Stimulated activated effector memory CD8-positive, alpha-beta T cell treated with anti-CD3 and anti-CD28 coated beads, Interleukin-12 subunit alpha, Interleukin-12 subunit beta, amount 100 ng/mL, for 72 hours (primary cell): ENCODE data around the gene PIM2.

Experiments used
- ATAC-seq: fragments of 150-1000 bp; cut with Tn5 transposase; 2 replicates; pipeline ENCODE4 v1.10.0; 2021
- DNase-seq, 2 donors: peaks; one replicate each; pipeline ENCODE4 v3.0.0; 2021 to 2022; ENCODE audit warnings: low spot score in 2 of 2
- H3K27ac Mint-ChIP-seq: one replicate; pipeline ENCODE4 v1.8.0; 2022; ENCODE audit warnings: mild to moderate bottlenecking, mixed read lengths
- H3K36me3 Mint-ChIP-seq: one replicate; pipeline ENCODE4 v1.8.0; 2022; ENCODE audit warnings: mild to moderate bottlenecking, mixed read lengths
- H3K4me1 Mint-ChIP-seq: one replicate; pipeline ENCODE4 v1.8.0; 2022; ENCODE audit warnings: mixed read lengths
- H3K4me3 Mint-ChIP-seq: one replicate; pipeline ENCODE4 v1.8.0; 2022; ENCODE audit warnings: mild to moderate bottlenecking, mixed read lengths
- H3K9me3 Mint-ChIP-seq: one replicate; pipeline ENCODE4 v1.8.0; 2022; ENCODE audit warnings: mixed read lengths

Gene PIM2

DNA sequence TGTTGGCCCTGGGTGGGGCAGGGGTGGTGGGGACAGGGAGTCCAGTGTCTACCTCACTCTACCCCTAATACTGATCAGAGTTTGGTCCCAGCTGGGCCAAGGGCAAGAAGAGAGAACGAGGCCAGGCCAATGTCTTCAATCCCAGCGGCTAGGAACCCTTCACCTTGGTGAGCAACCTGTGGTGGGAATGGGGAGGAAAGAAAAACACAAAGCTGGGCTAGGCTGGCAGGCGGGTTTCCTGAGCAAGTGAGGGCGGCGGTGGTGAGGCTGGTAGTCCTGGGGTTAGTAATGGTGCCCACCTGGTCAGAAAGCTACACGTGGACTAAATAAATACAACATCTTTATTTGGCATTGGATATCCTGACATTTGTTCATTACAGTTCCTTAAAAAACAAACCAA is 15.5 kb downstream of the PIM2 start:
- no peak overlapping the region for H3K4me3 Mint-ChIP-seq
- H3K27ac Mint-ChIP-seq = peak overlapping the region; percentile 52
- peaks cover 6% of the 10 kb centered on the region for H3K4me1 Mint-ChIP-seq
- ATAC-seq = no peak
- DNase-seq = no peak
- peaks cover 97% of the 10 kb centered on the region for H3K36me3 Mint-ChIP-seq
- no peaks in the 10 kb centered on the region for H3K9me3 Mint-ChIP-seq

DNA sequence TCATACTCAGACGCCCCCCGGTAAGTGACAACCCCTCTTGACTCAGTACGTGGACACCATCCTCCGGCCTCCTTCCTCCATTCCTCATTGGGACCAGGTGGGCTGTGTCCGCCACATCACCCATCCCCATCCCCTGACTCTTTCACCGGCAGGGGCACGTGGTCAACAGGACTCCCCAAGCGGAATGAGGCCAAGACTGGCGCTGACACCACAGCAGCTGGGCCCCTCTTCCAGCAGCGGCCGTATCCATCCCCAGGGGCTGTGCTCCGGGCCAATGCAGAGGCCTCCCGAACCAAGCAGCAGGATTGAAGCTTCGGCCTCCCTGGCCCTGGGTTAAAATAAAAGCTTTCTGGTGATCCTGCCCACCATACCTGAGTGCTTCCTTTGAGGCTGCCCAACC is 16.0 kb downstream of the PIM2 start:
- peak overlapping the region; percentile 52 for H3K27ac Mint-ChIP-seq
- H3K4me1 Mint-ChIP-seq = peaks cover 6% of the 10 kb centered on the region
- no peak overlapping the region for H3K4me3 Mint-ChIP-seq
- peaks cover 99% of the 10 kb centered on the region for H3K36me3 Mint-ChIP-seq
- DNase-seq = no peak
- no peak for ATAC-seq
- H3K9me3 Mint-ChIP-seq = no peaks in the 10 kb centered on the region

DNA sequence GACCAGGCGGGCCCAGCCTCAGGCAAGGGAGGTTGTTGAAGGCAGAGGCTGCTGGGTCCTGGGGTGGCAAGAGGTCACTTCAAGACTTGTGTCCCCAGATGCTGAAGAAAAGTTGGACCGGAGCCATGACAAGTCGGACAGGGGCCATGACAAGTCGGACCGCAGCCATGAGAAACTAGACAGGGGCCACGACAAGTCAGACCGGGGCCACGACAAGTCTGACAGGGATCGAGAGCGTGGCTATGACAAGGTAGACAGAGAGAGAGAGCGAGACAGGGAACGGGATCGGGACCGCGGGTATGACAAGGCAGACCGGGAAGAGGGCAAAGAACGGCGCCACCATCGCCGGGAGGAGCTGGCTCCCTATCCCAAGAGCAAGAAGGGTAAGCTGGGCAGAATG is 16.7 kb downstream of the PIM2 start:
- Mint-ChIP-seq H3K9me3 (no peaks in the 10 kb centered on the region), H3K27ac (no peak overlapping the region), H3K36me3 (peaks cover 96% of the 10 kb centered on the region), H3K4me3 (no peak overlapping the region), H3K4me1 (peaks cover 6% of the 10 kb centered on the region)
- ATAC-seq (no peak), DNase-seq (no peak)

DNA sequence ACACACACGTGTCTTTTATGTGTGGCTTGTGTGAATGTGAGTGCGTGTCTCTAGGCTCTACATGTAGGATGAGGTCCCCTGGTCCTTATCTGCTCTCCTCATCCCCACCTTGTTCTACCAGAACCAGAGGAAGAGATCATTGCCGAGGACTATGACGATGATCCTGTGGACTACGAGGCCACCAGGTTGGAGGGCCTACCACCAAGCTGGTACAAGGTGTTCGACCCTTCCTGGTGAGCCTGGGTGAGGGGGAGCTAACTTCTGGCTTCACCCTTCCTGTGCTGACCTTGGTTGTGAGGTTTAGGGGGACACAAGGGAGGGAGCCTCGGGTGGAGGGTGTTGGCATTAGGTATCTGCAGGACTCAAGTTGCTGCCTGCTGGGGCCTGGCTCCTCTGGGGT is 17.8 kb downstream of the PIM2 start:
- Mint-ChIP-seq H3K4me1 (peaks cover 13% of the 10 kb centered on the region), H3K36me3 (peaks cover 85% of the 10 kb centered on the region), H3K4me3 (no peak overlapping the region), H3K9me3 (no peaks in the 10 kb centered on the region), H3K27ac (peak overlapping the region; percentile 56)
- DNase-seq (no peak), ATAC-seq (no peak)

DNA sequence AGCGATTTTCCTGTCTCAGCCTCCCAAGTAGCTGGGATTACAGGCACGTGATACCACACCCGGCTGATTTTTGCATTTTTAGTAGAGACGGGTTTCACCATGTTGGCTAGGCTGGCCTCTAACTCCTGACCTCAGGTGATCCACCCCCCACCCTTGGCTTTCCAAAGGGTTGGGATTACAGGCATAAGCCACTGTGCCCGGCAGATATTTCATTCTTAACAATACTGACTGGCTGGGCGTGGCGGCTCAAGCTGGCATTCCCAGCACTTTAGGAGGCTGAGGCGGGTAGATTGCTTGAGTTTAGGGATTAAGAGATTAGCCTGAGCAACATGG is 19.8 kb downstream of the PIM2 start:
- ATAC-seq = no peak
- H3K4me3 Mint-ChIP-seq = peak overlapping the region; percentile 82
- DNase-seq = no peak
- H3K27ac Mint-ChIP-seq = no peak overlapping the region
- H3K9me3 Mint-ChIP-seq = no peaks in the 10 kb centered on the region
- peaks cover 18% of the 10 kb centered on the region for H3K4me1 Mint-ChIP-seq
- H3K36me3 Mint-ChIP-seq = peaks cover 80% of the 10 kb centered on the region

DNA sequence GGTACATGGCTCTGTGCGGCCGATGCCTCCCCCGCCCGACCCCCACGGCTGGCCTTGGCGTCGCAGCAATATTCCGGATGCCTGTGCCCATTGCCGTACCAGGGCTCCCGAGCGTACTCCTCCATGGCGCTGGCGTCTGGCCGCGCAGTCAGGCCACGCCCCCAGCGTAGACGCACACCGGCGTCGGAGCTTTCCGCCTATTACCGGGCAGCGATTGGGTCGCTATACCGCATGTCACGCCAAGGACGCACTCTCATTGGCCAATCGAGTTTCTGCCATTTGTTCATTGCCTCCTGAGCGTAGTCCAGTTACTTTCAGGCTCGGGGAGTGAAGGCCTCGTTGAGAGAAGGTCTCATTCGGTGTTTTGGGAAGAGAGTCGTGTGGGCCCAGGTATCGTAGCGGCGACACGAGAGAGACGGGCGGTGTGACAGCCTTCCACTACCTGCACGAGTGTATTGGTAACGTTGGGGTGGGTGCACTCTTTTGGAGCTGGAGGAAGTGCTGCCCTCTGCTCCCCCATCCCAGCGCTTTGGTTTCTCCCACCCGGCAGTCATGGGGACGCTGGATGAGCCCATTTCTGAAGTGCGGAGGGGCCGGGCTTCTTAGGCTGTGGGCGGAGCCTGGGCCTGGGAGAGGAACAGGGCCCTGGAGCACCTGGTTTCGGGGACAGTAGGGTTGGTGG is 21.1 kb downstream of the PIM2 start, which contains the start of the genes PQBP1 and TIMM17B:
Gene PQBP1, plus strand, starts transcription at position 306 of the 682 bp plus-strand sequence. CDS start 580 bp downstream, outside the sequence.
Gene TIMM17B, minus strand, starts transcription at position 144 of the 682 bp plus-strand sequence. Its CDS starts 19 bp downstream, at position 125.
- Mint-ChIP-seq H3K27ac (peak within 1 kb of the TSS; percentile 91), H3K9me3 (no peaks in the 10 kb centered on the region), H3K36me3 (peaks cover 74% of the 10 kb centered on the region), H3K4me3 (peak within 1 kb of the TSS; percentile 82), H3K4me1 (peaks cover 18% of the 10 kb centered on the region)
- DNase-seq = peak; percentile 61 to 87
- peak; percentile 94 for ATAC-seq

DNA sequence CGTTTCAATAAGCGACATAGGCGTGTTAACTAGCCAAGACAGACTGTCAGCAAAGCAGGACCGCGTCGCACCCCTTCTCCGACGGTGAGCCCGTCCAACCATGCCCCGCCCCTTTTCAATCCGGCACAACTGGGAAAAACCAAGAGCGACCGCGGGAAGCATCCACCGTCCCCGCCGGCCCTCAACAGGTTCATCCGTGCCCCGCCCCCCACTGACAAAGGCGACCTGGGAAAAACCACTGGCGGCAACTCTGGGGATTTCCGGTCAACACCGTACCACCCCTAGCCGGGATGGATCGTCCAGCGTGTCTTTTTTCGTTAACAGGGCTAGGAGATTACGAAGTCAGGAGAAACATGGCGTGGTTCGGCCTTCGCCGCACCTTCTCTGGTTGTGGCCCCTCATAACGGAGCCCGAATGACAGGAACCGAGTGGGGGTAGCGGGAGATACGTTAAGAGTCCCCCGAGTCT is 21.6 kb downstream of the PIM2 start:
- peak in 1 of 2 donors; percentile 69 for DNase-seq
- Mint-ChIP-seq H3K9me3 (no peaks in the 10 kb centered on the region), H3K36me3 (peaks cover 69% of the 10 kb centered on the region), H3K4me3 (peak overlapping the region; percentile 82), H3K27ac (peak overlapping the region; percentile 91), H3K4me1 (peaks cover 18% of the 10 kb centered on the region)
- ATAC-seq = peak; percentile 46

DNA sequence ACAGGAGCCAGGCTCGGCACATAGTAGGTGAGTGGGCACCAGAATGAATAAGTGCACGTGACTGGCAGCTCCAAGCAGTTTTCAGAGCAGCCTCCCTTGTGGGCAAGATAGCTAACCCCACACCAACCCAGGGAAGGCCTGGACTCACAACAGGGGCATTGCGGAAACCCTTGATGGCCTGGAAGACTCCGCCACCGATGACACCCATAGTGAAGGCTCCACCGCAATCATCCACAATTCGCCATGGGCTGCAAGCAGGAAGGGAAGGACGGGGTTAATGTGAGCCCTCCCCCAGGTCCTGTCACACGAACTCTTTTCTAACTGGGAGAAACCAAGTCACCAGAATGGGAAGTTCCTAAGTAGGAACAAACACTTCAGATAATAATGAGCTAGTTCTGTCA is 22.2 kb downstream of the PIM2 start:
- peak overlapping the region; percentile 82 for H3K4me3 Mint-ChIP-seq
- no peaks in the 10 kb centered on the region for H3K9me3 Mint-ChIP-seq
- H3K4me1 Mint-ChIP-seq = peaks cover 12% of the 10 kb centered on the region
- peaks cover 63% of the 10 kb centered on the region for H3K36me3 Mint-ChIP-seq
- ATAC-seq (no peak), DNase-seq (no peak)
- peak overlapping the region; percentile 91 for H3K27ac Mint-ChIP-seq

DNA sequence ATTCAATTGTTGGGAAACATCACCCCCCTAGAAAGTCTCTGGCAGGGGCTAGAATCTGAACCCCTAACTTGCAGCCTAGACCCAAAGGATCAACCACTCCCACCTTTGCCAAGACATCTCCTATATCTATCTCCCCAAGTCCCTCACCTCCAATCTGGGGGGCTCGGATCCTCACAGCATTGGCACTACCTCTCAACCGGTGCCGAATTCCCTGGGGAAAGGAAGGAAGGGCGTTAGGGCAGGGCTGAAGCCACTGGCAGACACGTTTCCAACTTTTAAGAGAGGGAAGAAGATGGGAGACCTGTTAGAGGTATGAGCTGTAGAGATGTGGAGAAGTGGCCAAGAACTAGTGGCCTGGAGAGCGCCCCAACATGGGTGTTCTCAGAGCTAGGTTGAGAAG is 23.9 kb downstream of the PIM2 start:
- Mint-ChIP-seq H3K4me1 (peaks cover 24% of the 10 kb centered on the region), H3K9me3 (no peaks in the 10 kb centered on the region), H3K4me3 (peak overlapping the region; percentile 11), H3K27ac (peak overlapping the region; percentile 60), H3K36me3 (peaks cover 51% of the 10 kb centered on the region)
- ATAC-seq (no peak), DNase-seq (no peak)

DNA sequence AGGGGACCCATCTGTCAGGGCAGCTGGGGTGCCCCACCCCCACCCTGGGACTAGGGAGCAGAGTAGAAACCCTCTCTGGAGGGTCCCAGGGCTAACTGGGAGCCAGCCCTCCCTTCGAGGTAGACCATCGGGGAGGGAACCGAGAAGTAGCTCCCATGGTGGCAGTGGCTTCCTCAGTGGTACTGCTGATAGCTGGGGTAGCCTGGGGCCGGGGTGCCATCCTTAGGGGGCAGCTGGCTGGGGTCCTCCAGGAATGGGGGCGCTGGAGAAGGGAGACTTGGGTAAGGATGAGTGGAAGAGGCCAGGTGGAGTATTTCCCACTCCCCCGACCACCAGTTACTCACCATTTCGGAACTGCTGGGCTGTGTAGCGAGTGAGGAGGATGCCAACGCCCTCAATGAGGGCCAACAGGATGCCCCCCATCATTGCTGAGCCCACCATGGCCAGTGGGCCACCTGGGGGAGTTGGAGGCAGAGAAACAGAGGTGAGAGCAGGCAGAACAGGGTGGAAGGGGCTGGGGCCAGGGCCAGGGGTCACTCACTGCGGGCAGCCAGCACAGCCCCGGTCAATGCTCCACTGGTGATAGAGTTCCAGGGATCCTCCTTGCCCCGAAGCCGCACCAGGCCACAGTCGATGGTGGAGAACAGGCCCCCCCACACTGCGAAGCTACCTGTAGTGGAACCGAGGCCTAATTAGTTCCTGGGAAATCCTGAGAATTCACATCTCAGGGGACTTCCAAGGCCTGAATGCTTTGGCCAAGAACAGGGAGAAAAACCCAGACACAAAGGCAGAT is 25.1 kb downstream of the PIM2 start:
- ATAC-seq = no peak
- no peak for DNase-seq
- Mint-ChIP-seq H3K36me3 (peaks cover 40% of the 10 kb centered on the region), H3K9me3 (no peaks in the 10 kb centered on the region), H3K4me3 (no peak overlapping the region), H3K4me1 (peaks cover 24% of the 10 kb centered on the region), H3K27ac (no peak overlapping the region)

DNA sequence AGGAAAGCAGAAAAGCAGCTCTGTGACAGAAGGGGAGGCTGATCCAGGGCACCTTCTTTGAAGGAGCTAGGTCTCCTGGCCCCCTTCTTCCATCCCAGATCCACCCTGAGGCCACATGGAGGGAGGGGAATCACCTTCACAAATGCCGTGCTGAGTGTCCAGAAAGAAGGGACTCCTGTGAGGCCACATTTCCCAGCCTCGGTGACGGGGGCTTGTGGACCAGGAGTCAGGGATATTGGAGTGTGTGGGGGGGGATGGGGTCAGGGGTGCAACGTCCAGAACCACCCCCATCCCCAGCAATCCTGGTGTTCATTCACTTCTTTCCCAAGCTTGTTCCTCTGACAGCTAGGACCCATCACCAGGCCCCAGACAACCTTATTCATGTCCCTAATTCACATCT is 25.9 kb downstream of the PIM2 start:
- Mint-ChIP-seq H3K4me1 (peaks cover 24% of the 10 kb centered on the region), H3K36me3 (peaks cover 32% of the 10 kb centered on the region), H3K4me3 (no peak overlapping the region), H3K27ac (no peak overlapping the region), H3K9me3 (no peaks in the 10 kb centered on the region)
- DNase-seq (no peak), ATAC-seq (no peak)

DNA sequence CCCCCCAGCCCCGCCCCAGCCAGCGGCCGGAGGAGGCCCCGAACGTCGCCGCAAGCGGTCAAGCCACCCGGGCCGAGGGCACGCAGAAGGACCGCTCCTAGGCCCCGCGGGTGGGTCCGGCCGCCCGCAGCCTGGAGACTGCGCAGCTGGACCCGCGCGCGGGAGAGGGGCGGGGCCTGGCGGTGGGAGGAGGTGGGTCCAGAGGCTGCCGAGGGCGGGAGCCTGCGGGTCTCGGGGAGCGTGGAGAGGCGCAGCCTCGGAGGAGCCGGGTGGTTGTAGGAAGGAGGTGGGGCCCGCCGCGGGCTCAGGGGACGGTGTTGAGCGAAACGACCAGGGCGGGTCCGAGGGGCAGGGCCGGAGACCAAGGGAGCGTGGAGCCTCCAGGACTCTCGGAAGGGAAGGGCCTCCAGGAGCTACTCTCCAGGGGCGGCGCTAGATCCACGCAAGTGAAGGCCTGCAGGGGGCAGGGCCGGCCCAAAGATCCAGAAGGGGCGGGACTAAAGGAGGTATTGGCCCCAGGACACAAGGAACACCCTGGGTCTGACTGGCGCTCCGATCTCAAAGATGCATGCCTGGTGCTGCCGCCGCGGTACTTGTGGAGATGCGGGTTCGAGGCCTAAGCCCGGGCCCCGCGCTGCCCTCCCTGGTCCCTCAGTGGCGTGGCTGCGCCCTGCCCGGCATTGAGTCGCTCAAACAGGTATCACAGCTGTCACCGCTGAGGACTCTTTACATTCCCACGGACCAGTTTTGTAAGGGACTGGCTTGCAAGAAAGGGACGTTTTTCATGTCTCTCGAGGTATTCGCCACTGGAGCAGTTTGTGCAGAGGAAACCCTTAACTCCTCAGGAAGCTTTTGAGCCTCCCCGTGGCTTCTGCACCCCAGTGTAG is 27.2 kb downstream of the PIM2 start:
- no peaks in the 10 kb centered on the region for H3K9me3 Mint-ChIP-seq
- peak; percentile 93 for ATAC-seq
- H3K4me1 Mint-ChIP-seq = peaks cover 20% of the 10 kb centered on the region
- peak; percentile 52 to 79 for DNase-seq
- peak overlapping the region; percentile 81 for H3K4me3 Mint-ChIP-seq
- no peak overlapping the region for H3K27ac Mint-ChIP-seq
- peaks cover 27% of the 10 kb centered on the region for H3K36me3 Mint-ChIP-seq

DNA sequence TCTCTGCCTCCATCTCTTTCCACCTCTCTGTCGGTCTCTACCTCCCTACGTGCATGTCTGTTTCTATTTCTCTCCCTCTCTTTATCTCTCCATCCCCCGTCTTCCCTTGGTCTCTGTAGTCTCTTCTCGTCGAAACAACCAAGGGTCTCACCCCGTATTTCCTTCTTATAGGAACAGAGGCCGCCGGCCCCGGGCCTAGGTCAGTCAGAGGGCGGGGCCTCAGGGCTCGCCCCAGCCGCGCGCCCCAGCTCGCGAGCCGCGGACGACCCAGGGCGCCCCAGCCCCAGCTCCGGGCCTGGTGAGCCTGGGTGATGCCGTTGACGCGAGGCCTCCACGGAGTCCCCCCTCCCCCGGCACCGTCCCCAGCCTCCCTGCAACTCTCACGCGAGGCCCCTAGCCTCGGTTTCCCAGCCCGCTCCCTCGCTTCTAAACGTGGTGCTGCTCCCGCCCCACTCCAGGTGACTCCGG is 27.9 kb downstream of the PIM2 start:
- Mint-ChIP-seq H3K4me3 (peak overlapping the region; percentile 81), H3K27ac (peak overlapping the region; percentile 88), H3K36me3 (peaks cover 27% of the 10 kb centered on the region), H3K4me1 (peaks cover 17% of the 10 kb centered on the region), H3K9me3 (no peaks in the 10 kb centered on the region)
- peak; percentile 65 for ATAC-seq
- DNase-seq = no peak

DNA sequence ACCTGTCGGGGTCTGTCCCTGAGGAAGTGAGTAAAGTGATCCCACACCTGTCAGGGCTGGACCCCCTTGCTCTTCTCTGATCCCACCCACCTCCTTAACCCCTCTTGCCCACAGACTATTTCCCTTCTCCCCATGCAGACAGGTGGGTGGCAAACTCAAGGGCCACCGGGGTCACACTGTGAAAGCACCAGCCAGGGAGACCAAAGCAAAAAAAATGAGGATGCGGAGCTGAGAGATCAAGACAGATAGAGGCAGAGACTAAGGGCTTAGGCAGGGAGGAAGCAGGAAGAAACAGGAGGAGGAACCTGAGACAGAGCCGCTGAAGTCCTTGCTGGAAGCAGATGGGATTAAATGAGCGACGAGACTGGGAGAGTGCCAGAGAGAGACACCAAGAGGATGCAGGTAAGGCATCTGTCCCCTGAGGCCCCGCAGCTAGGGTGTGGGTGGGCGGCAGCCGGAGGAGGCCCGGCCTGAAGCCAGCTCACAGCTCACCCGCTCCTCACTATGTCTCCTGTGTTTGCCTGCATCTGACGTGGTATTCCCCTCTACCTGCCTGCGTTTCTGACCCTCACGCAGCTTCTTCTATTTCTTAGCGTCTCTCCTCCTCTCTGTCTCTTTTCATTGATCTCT is 28.4 kb downstream of the PIM2 start:
- H3K4me3 Mint-ChIP-seq = peak overlapping the region; percentile 81
- peaks cover 15% of the 10 kb centered on the region for H3K4me1 Mint-ChIP-seq
- no peaks in the 10 kb centered on the region for H3K9me3 Mint-ChIP-seq
- H3K36me3 Mint-ChIP-seq = peaks cover 21% of the 10 kb centered on the region
- ATAC-seq (no peak), DNase-seq (no peak)
- H3K27ac Mint-ChIP-seq = peak overlapping the region; percentile 88
